Transverse colon (tissue), 4 donors: ENCODE data around the gene KDM2B. TPM values are rescaled to one million over a fixed set of nuclear protein-coding genes. Genes with fewer than 3 reads are reported as not detected.

Experiments used
- DNase-seq: peaks from one replicate; pipeline ENCODE4 v3.0.0-alpha.2; 2019
- H3K27ac ChIP-seq, 4 donors: fragments of 200-600 bp; sonication (generic); 2 replicates each; pipeline ENCODE4 v1.5.1; 2016 to 2018; ENCODE audit warnings: inconsistent platforms in 4 of 4
- H3K27me3 ChIP-seq: fragments of 200-600 bp; sonication (generic); 2 replicates; pipeline ENCODE4 v1.5.1; 2017; ENCODE audit warnings: inconsistent platforms
- H3K36me3 ChIP-seq, 4 donors: fragments of 200-600 bp; sonication (generic); 2 replicates each; pipeline ENCODE4 v1.5.1; 2017 to 2019; ENCODE audit warnings: inconsistent platforms in 4 of 4
- H3K4me1 ChIP-seq, 4 donors: fragments of 200-600 bp; sonication (generic); 2 replicates each; pipeline ENCODE4 v1.5.1; 2017 to 2020; ENCODE audit warnings: inconsistent platforms in 4 of 4
- H3K4me3 ChIP-seq, 4 donors: fragments of 200-600 bp; sonication (generic); 1 replicate in 1 of 4; 2 replicates in 3 of 4; pipeline versions ENCODE4 v1.5.1 to v1.6.1; 2017 to 2019; ENCODE audit warnings: inconsistent platforms in 4 of 4
- H3K9me3 ChIP-seq, 2 donors: fragments of 200-600 bp; sonication (generic); 2 replicates each; pipeline ENCODE4 v1.5.1; 2017 to 2019; ENCODE audit warnings: inconsistent platforms in 2 of 2
- EP300 ChIP-seq: sonication (generic); formaldehyde crosslinking; IDR thresholded peaks from one replicate; pipeline ENCODE4 v1.6.1; 2017; ENCODE audit warnings: antibody characterized with exemption, low read depth
- POLR2A ChIP-seq: fragments of 450-650 bp; IDR thresholded peaks from one replicate; pipeline ENCODE4 v1.6.1; 2016; ENCODE audit warnings: antibody characterized with exemption, mild to moderate bottlenecking, moderate library complexity
- POLR2AphosphoS5 ChIP-seq, 3 donors: sonication (generic); formaldehyde crosslinking; IDR thresholded peaks; one replicate each; pipeline ENCODE4 v1.6.1; 2016; ENCODE audit warnings: antibody characterized with exemption in 3 of 3
- whole genome bisulfite sequencing, 2 donors: methylation state at CpG; one replicate each; pipeline ENCODE4 v1.1.5; 2018; ENCODE audit warnings: low coverage in 1 of 2; 5-methylcytosine and 5-hydroxymethylcytosine counted together
- in situ Hi-C, 4 donors: fragments of 200-750 bp; cut with MboI; loops; one replicate each; pipeline versions ENCODE4 v1.15.0 to v1.15.1; 2017; ENCODE audit warnings: low sequenced_read_pairs in 3 of 4, low pct_ligation_motif_present in 1 of 4, low pct_unique_long_range_greater_than_20kb in 1 of 4
- intact Hi-C: fragments of 100-400 bp; cut with DNase I; formaldehyde crosslinking; loops from one replicate; pipeline ENCODE4 v1.15.1; 2023; ENCODE audit warnings: low total_unique reads
- total RNA-seq, 4 donors: library from RNA; depleted of rRNA; stranded (reverse); fragments of >200 nt; gene quantifications; one replicate each; pipeline ENCODE4 v1.1.0, GENCODE V29; 2016
- TF ChIP-seq, protein P1 (sequence below), 5 experiments: fragments of 200-600 bp in 3 of 5; fragments of 450-650 bp in 2 of 5; sonication (generic) in 3 of 5; IDR thresholded peaks; 1 replicate in 2 of 5; 2 replicates in 3 of 5; pipeline ENCODE4 v1.5.1; 2016 to 2017; ENCODE audit warnings: antibody characterized with exemption in 5 of 5, inconsistent platforms in 3 of 5, mild to moderate bottlenecking in 2 of 5, moderate library complexity in 1 of 5

Gene KDM2B
- total RNA-seq, 4 donors from 2014 or later, result 7.2 to 39.3 (median 15.2) TPM

DNA sequence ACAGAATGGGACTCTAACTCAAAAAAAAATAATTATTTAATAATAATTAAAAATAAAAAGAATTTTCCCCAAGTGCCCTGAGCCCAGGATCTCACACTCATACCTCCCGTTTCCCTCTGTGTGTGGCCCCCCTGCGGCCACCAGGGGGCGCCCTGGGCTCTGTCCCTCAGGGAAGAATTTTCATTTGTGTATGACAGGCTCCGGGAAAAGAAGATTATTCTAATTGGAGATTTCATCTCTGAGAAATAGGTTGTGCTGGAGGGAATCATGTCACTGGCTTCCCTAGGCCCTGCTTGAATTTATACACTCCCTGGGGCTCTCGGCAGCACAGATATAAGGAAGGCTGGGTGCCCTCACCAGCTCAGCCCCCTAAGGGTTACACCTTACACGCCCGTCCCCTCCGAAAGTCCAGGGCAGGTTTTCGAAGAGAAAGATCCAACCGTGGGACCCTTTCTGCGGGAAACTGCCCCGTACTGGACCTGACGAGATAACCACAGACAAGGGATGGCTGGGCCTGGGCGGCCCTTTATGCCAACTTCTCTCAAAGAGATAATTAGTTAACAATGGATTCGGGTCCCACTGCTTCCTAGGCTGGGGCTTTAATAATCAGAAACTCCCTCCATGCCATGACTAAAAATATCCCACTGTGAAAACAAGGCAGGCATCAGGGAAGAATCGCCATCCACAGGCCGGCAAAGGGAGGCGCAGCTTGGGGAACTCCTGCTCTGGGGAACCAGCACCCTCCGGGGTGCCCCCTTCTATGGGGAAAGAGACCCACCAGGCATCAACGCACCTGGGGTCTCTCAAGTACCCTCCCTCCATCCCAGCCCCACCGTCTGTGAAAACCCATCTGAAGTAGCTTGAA, 80.7 kb downstream of the KDM2B start:
- DNase-seq, result peak; percentile 82
- H3K4me3 ChIP-seq, result no peak overlapping the region
- in situ Hi-C loops (loop anchor here in 3 of 4 donors (5.0 to 10.0 kb wide), 3 partner anchors 175 to 185 kb away; no protein-coding TSS in a partner anchor), intact Hi-C loops (loop anchor here (5.0 kb wide), 1 partner anchor 177 kb away; no protein-coding TSS in a partner anchor)
- peak overlapping the region; percentile 1 to 76 (median 35) for H3K27ac ChIP-seq
- 0 to 52% methylated on average over 4 to 21 of the region's 21 CpGs for WGBS, 2 donors
- peaks cover 0 to 4% (median 3%) of the 10 kb centered on the region in 4 donors for H3K4me1 ChIP-seq
- no peaks in the 10 kb centered on the region for H3K36me3 ChIP-seq
- TF ChIP-seq POLR2AphosphoS5 (IDR thresholded peaks at IDR 0.05) (no peak), EP300 (no peak), POLR2A (no peak)
- TF ChIP-seq, protein P1, sequence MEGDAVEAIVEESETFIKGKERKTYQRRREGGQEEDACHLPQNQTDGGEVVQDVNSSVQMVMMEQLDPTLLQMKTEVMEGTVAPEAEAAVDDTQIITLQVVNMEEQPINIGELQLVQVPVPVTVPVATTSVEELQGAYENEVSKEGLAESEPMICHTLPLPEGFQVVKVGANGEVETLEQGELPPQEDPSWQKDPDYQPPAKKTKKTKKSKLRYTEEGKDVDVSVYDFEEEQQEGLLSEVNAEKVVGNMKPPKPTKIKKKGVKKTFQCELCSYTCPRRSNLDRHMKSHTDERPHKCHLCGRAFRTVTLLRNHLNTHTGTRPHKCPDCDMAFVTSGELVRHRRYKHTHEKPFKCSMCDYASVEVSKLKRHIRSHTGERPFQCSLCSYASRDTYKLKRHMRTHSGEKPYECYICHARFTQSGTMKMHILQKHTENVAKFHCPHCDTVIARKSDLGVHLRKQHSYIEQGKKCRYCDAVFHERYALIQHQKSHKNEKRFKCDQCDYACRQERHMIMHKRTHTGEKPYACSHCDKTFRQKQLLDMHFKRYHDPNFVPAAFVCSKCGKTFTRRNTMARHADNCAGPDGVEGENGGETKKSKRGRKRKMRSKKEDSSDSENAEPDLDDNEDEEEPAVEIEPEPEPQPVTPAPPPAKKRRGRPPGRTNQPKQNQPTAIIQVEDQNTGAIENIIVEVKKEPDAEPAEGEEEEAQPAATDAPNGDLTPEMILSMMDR (IDR thresholded peaks at IDR 0.05), result peak; percentile 83 to 99 (median 98)
- no peaks in the 10 kb centered on the region for H3K9me3 ChIP-seq
- no peaks in the 10 kb centered on the region for H3K27me3 ChIP-seq

GRCh38 chr12:121495746-121496145, 85.1 kb downstream of the KDM2B start:
- H3K4me3 ChIP-seq, result no peak overlapping the region
- DNase-seq, result no peak
- intact Hi-C loops, result loop anchor here (5.0 kb wide), 1 partner anchor 182 kb away; no protein-coding TSS in a partner anchor
- TF ChIP-seq POLR2A, result no peak
- TF ChIP-seq, protein P1 (IDR thresholded peaks at IDR 0.05), result no peak
- no peak for TF ChIP-seq POLR2AphosphoS5 (IDR thresholded peaks at IDR 0.05)
- TF ChIP-seq EP300, result no peak
- no peak overlapping the region for H3K27ac ChIP-seq
- peaks cover 0 to 4% (median 3%) of the 10 kb centered on the region in 4 donors for H3K4me1 ChIP-seq
- H3K9me3 ChIP-seq, result no peaks in the 10 kb centered on the region
- no peaks in the 10 kb centered on the region for H3K27me3 ChIP-seq
- WGBS, 2 donors, result 90 to 94% methylated on average over 4 to 8 of the region's 8 CpGs
- H3K36me3 ChIP-seq, result no peaks in the 10 kb centered on the region
- in situ Hi-C loops, result loop anchor here in 3 of 4 donors (5.0 to 10.0 kb wide), 3 partner anchors 179 to 189 kb away; no protein-coding TSS in a partner anchor

DNA sequence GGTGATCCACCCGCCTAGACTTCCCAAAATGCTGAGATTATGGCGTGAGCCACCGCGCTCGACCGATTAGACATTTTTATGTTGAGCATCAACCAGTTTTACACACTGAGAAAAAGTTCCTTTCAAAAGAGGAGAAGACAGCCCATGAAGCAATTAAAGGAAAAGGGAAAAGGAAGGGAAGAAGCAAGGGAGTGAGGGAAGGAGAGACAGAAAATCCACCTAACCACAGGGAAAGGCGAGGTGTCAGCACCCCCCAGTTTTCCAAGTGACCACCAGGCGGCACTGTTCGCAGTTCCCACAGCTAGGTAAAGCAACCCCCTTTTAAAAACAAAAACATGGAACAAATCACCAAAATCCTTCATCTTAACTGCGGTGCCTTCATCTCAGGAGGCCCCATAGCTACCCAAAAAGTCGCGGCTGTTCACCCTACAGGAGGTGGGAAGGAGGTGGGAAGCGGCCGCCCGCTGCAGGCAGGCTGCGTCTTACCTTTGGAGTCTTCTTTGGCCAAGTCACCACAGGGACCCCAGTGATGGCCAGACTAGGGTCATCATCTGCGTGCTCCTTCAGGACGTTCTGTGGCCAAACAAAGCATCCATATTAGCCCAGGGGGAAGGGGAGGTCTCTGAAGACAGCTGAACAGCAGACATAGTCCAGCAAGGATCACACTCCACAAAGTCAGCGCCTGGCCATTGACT, 86.6 kb downstream of the KDM2B start:
- in situ Hi-C loops, result loop anchor here in 2 of 4 donors (10.0 kb wide), 2 partner anchors 181 to 191 kb away; no protein-coding TSS in a partner anchor
- no peaks in the 10 kb centered on the region for H3K9me3 ChIP-seq
- no peak overlapping the region for H3K27ac ChIP-seq
- no peak for TF ChIP-seq POLR2AphosphoS5 (IDR thresholded peaks at IDR 0.05)
- TF ChIP-seq, protein P1 (IDR thresholded peaks at IDR 0.05), result peak; percentile 71 to 85 (median 78)
- DNase-seq, result peak; percentile 44
- no peaks in the 10 kb centered on the region for H3K4me1 ChIP-seq
- H3K27me3 ChIP-seq, result no peaks in the 10 kb centered on the region
- no peaks in the 10 kb centered on the region for H3K36me3 ChIP-seq
- intact Hi-C loops, result no loop called here
- no peak overlapping the region for H3K4me3 ChIP-seq
- WGBS, 2 donors, result 69 to 81% methylated on average over 8 to 19 of the region's 19 CpGs
